A549 treated with Hydrocortisone at 1 μM for 4 hours (cell line): ENCODE results near the gene SCN7A. TPM values are rescaled to one million over a fixed set of nuclear protein-coding genes. Genes with fewer than 3 reads are reported as not detected.

Experiments
- total RNA-seq: library from RNA; stranded (reverse); fragments of 200-300 nt; extraction: Qiagen RNA extraction; gene quantifications from 5 replicates; pipeline ENCODE4 v1.2.3, GENCODE V29; 2022

The SCN7A gene
- not detected in 5 replicates for total RNA-seq

GRCh38 chr2:166494140-166494624 is at the start of gene SCN7A:
SCN7A (minus strand) TSS chr2:166494249; CDS start chr2:166477696, 16,553 bp downstream.

GRCh38 chr2:166375736-166376487 is 118.1 kb downstream of the SCN7A start, which contains the start of gene SCN9A:
SCN9A (minus strand) TSS chr2:166375944; CDS start chr2:166311756, 64,188 bp downstream.

Other genes starting within 250 kb of the SCN7A start
- gene SCN9A, start 118.3 kb downstream of the SCN7A start, total RNA-seq, result 1.9 to 4.9 TPM (median 4.1 TPM) in 5 replicates